Measurements from ENCODE around the gene C15orf39.

Gene C15orf39

GRCh38 chr15:75172284-75172820 lies 29.3 kb upstream of the C15orf39 start:
- no peak for DNase-seq (ENCODE audit: low read depth, low spot score)

GRCh38 chr15:75174102-75174501 lies 27.6 kb upstream of the C15orf39 start:
- no peak for DNase-seq (ENCODE audit: low read depth, low spot score)

- DNase-seq (ENCODE audit: low read depth, low spot score), result no peak
Measured at GRCh38 chr15:75174729-75175128, 27.0 kb upstream of the C15orf39 start.

GRCh38 chr15:75176396-75176761 lies 25.3 kb upstream of the C15orf39 start:
- DNase-seq (ENCODE audit: low read depth, low spot score), result no peak

- DNase-seq (ENCODE audit: low read depth, low spot score), result no peak
Measured at GRCh38 chr15:75177360-75178071, 24.2 kb upstream of the C15orf39 start.

GRCh38 chr15:75178171-75178937 lies 23.3 kb upstream of the C15orf39 start:
- no peak for DNase-seq (ENCODE audit: low read depth, low spot score)

- no peak for DNase-seq (ENCODE audit: low read depth, low spot score)
Measured at GRCh38 chr15:75178938-75179745, 22.5 kb upstream of the C15orf39 start.

- DNase-seq (ENCODE audit: low read depth, low spot score), result no peak
Measured at GRCh38 chr15:75179746-75180140, 21.9 kb upstream of the C15orf39 start.

- no peak for DNase-seq (ENCODE audit: low read depth, low spot score)
Measured at GRCh38 chr15:75181780-75182179, 19.9 kb upstream of the C15orf39 start.

- no peak for DNase-seq (ENCODE audit: low read depth, low spot score)
Measured at GRCh38 chr15:75182187-75183131, 19.2 kb upstream of the C15orf39 start.

GRCh38 chr15:75185271-75186029 lies 16.2 kb upstream of the C15orf39 start:
- DNase-seq (ENCODE audit: low read depth, low spot score), result no peak

- DNase-seq (ENCODE audit: low read depth, low spot score), result no peak
Measured at GRCh38 chr15:75186044-75186443, 15.6 kb upstream of the C15orf39 start.

- DNase-seq (ENCODE audit: low read depth, low spot score), result no peak
Measured at GRCh38 chr15:75188499-75188898, 13.2 kb upstream of the C15orf39 start.

- DNase-seq (ENCODE audit: low read depth, low spot score), result no peak
Measured at GRCh38 chr15:75191235-75191634, 10.4 kb upstream of the C15orf39 start.

GRCh38 chr15:75192307-75192706 lies 9.4 kb upstream of the C15orf39 start:
- no peak for DNase-seq (ENCODE audit: low read depth, low spot score)

GRCh38 chr15:75193272-75193671 lies 8.4 kb upstream of the C15orf39 start:
- no peak for DNase-seq (ENCODE audit: low read depth, low spot score)

- no peak for DNase-seq (ENCODE audit: low read depth, low spot score)
Measured at GRCh38 chr15:75193976-75194375, 7.7 kb upstream of the C15orf39 start.

- no peak for DNase-seq (ENCODE audit: low read depth, low spot score)
Measured at GRCh38 chr15:75194397-75194796, 7.3 kb upstream of the C15orf39 start.

GRCh38 chr15:75195122-75195765 lies 6.4 kb upstream of the C15orf39 start:
- DNase-seq (ENCODE audit: low read depth, low spot score), result no peak

- no peak for DNase-seq (ENCODE audit: low read depth, low spot score)
Measured at GRCh38 chr15:75195766-75196241, 5.9 kb upstream of the C15orf39 start.

Data from iPS DF 19.7 (cell line).